K562 (cell line): ENCODE results near the gene FOSL1. TPM values are rescaled to one million over a fixed set of nuclear protein-coding genes. Genes with fewer than 3 reads are reported as not detected.
A peak's percentile ranks its signal among the peaks of the same experiment; 100 is the strongest.

Experiments used
- CBX5 ChIP-seq: IDR thresholded peaks from 2 replicates; pipeline ENCODE4 v1.6.1; 2014; ENCODE audit warnings: low read depth, borderline replicate concordance
- CC2D1A ChIP-seq: fragments of 450-650 bp; IDR thresholded peaks from 2 replicates; pipeline ENCODE4 v1.6.1; 2017; ENCODE audit warnings: mild to moderate bottlenecking
- CCNT2 ChIP-seq: IDR thresholded peaks from 2 replicates; pipeline ENCODE4 v1.6.1; 2011; ENCODE audit warnings: borderline replicate concordance, low read depth, mild to moderate bottlenecking, moderate library complexity, mixed read lengths, low read length; ENCODE audit not compliant: insufficient read length; ENCODE audit errors: extremely low read depth
- COPS2 ChIP-seq: fragments of 450-650 bp; conservative IDR thresholded peaks from 2 replicates; pipeline ENCODE4 v1.6.1; 2016; ENCODE audit warnings: mild to moderate bottlenecking, moderate library complexity
- EP400 ChIP-seq: fragments of 450-650 bp; IDR thresholded peaks from 2 replicates; pipeline ENCODE4 v1.6.1; 2017; ENCODE audit warnings: antibody characterized with exemption, mild to moderate bottlenecking, moderate library complexity
- ESRRA ChIP-seq: fragments of 450-650 bp; IDR thresholded peaks from 2 replicates; pipeline ENCODE4 v1.6.1; 2014; ENCODE audit warnings: low read depth, mild to moderate bottlenecking, moderate library complexity, borderline replicate concordance
- ETV5 ChIP-seq: sonication (generic); formaldehyde crosslinking; IDR thresholded peaks from 2 replicates; pipeline ENCODE4 v1.4.0; 2020; ENCODE audit warnings: low read depth, mild to moderate bottlenecking, missing genetic modification reagents
- GATAD2A ChIP-seq: fragments of 450-650 bp; IDR thresholded peaks from 2 replicates; pipeline ENCODE4 v1.6.1; 2017
- HCFC1 ChIP-seq: IDR thresholded peaks from 2 replicates; pipeline ENCODE4 v1.6.1; 2012; ENCODE audit warnings: low read depth, low read length, improper control_type of control experiment
- HEY1 ChIP-seq: fragments of 250-450 bp; sonication (Bioruptor Pico); IDR thresholded peaks from 2 replicates; pipeline ENCODE4 v1.5.0; 2020; ENCODE audit warnings: mild to moderate bottlenecking, moderate library complexity, borderline replicate concordance
- HLTF ChIP-seq: fragments of 450-650 bp; IDR thresholded peaks from 2 replicates; pipeline ENCODE4 v1.6.1; 2016
- HMG20B ChIP-seq: fragments of 250-450 bp; sonication (Bioruptor Pico); IDR thresholded peaks from 2 replicates; pipeline ENCODE4 v1.5.0; 2021; ENCODE audit warnings: mild to moderate bottlenecking
- HSF4 ChIP-seq: fragments of 250-450 bp; sonication (Bioruptor Pico); IDR thresholded peaks from 2 replicates; pipeline ENCODE4 v2.1.2; 2022; ENCODE audit warnings: mild to moderate bottlenecking, moderate library complexity, borderline replicate concordance
- LEF1 ChIP-seq: fragments of 450-650 bp; IDR thresholded peaks from 2 replicates; pipeline ENCODE4 v1.6.1; 2016; ENCODE audit warnings: mild to moderate bottlenecking
- NR2F6 ChIP-seq: fragments of 450-650 bp; formaldehyde crosslinking; IDR thresholded peaks from 2 replicates; pipeline ENCODE4 v1.4.0; 2020; ENCODE audit warnings: mild to moderate bottlenecking
- POLR2AphosphoS2 ChIP-seq: IDR thresholded peaks from 2 replicates; pipeline ENCODE4 v1.6.1; 2012; ENCODE audit warnings: low read length, improper control_type of control experiment
- PYGO2 ChIP-seq: fragments of 450-650 bp; IDR thresholded peaks from 2 replicates; pipeline ENCODE4 v1.6.1; 2016; ENCODE audit warnings: mild to moderate bottlenecking, missing genetic modification characterization, moderate library complexity, missing compliant biosample characterization
- RCOR1 ChIP-seq, 2 experiments: IDR thresholded peaks; 2 replicates each; pipeline ENCODE4 v1.6.1; 2012; ENCODE audit warnings: low read depth in 2 of 2, low read length in 2 of 2, borderline replicate concordance in 1 of 2, improper control_type of control experiment in 1 of 2
- TAL1 ChIP-seq: fragments of 450-650 bp; IDR thresholded peaks from 2 replicates; pipeline ENCODE4 v1.6.1; 2016; ENCODE audit warnings: mild to moderate bottlenecking
- TCF3 ChIP-seq: sonication (generic); formaldehyde crosslinking; IDR thresholded peaks from 2 replicates; pipeline ENCODE4 v1.4.0; 2020; ENCODE audit warnings: mild to moderate bottlenecking, missing genetic modification reagents
- TFAM ChIP-seq: fragments of 250-450 bp; sonication (Bioruptor Pico); conservative IDR thresholded peaks from 2 replicates; pipeline ENCODE4 v1.5.0; 2021; ENCODE audit warnings: mild to moderate bottlenecking, moderate library complexity
- TGIF2 ChIP-seq: sonication (generic); formaldehyde crosslinking; IDR thresholded peaks from 2 replicates; pipeline ENCODE4 v1.8.1; 2022; ENCODE audit warnings: mild to moderate bottlenecking, missing genetic modification reagents, moderate library complexity
- THRAP3 ChIP-seq: fragments of 450-650 bp; IDR thresholded peaks from 2 replicates; pipeline ENCODE4 v1.6.1; 2016; ENCODE audit warnings: mild to moderate bottlenecking, inconsistent platforms, borderline replicate concordance
- ZNF3 ChIP-seq: fragments of 250-450 bp; sonication (Bioruptor Pico); IDR thresholded peaks from 2 replicates; pipeline ENCODE4 v1.5.0; 2021; ENCODE audit warnings: mild to moderate bottlenecking, moderate library complexity
- ZNF316 ChIP-seq: fragments of 450-650 bp; IDR thresholded peaks from 2 replicates; pipeline ENCODE4 v1.6.1; 2016
- polyA plus RNA-seq, 8 experiments: library from polyadenylated mRNA; depleted of rRNA in 4 of 8; stranded (reverse) in 5 of 8; unstranded in 3 of 8; fragments of >200 nt; fragmentation: Nextera tagmentation in 2 of 8; fragmentation: Illumina TruSeq in 1 of 8; extraction: Ambion mirVana in 2 of 8; extraction: Trizol in 1 of 8; gene quantifications; 2 replicates each; pipeline versions ENCODE4 v1.2.1 to v1.2.3, GENCODE V29; 2011 to 2014; ENCODE audit warnings: inconsistent platforms in 1 of 8, missing spikeins in 1 of 8
- total RNA-seq, 7 experiments: library from RNA; depleted of rRNA in 6 of 7; stranded (reverse); fragments of >200 nt in 6 of 7; fragmentation: Illumina TruSeq in 2 of 7; extraction: Trizol in 2 of 7; gene quantifications; 2 replicates each; pipeline versions ENCODE4 v1.2.1 to v1.2.3, GENCODE V29; 2011 to 2021; ENCODE audit warnings: low replicate concordance in 1 of 7
- TF ChIP-seq, protein P1 (sequence below): sonication (generic); formaldehyde crosslinking; IDR thresholded peaks from 2 replicates; pipeline ENCODE4 v1.8.0; 2022; ENCODE audit warnings: missing genetic modification reagents, mild to moderate bottlenecking, moderate library complexity, borderline replicate concordance
- TF ChIP-seq, protein P2 (sequence below): fragments of 250-450 bp; sonication (Bioruptor Pico); IDR thresholded peaks from 2 replicates; pipeline ENCODE4 v1.4.0; 2020; ENCODE audit warnings: mild to moderate bottlenecking, moderate library complexity, borderline replicate concordance
- TF ChIP-seq, protein P3 (sequence below): sonication (generic); formaldehyde crosslinking; IDR thresholded peaks from 2 replicates; pipeline ENCODE4 v1.8.1; 2023; ENCODE audit warnings: mild to moderate bottlenecking, missing genetic modification reagents

Gene FOSL1
- total and polyA plus RNA-seq, 9 of the 15 experiments (the other 6 are each of a cell fraction or from before 2014, with no cell fraction given): 3.5 to 39.6 (median 10.0) TPM

DNA sequence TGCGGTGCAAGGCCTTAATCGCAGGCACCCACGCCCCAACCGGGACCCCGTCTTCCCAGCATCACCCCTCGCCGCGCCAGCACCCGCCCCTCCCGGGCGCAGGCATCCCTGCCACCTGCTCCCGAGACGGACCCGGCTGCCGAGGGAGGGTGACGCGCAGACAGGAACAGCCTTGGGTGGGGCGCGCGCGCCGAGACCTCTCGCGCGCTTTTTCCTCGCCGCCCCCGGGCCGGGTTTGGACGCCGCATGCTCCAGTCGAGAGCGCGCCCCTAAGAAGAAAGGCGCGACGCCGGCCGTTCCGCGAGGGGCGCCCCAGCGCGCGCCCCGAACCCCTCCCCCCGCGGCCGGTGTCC lies 42.7 kb downstream of the FOSL1 start (continued):
- TF ChIP-seq, protein P1, sequence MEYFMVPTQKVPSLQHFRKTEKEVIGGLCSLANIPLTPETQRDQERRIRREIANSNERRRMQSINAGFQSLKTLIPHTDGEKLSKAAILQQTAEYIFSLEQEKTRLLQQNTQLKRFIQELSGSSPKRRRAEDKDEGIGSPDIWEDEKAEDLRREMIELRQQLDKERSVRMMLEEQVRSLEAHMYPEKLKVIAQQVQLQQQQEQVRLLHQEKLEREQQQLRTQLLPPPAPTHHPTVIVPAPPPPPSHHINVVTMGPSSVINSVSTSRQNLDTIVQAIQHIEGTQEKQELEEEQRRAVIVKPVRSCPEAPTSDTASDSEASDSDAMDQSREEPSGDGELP (CRISPR knock-in tag): no peak
- no peak for TF ChIP-seq GATAD2A
- TF ChIP-seq ESRRA: no peak
- TF ChIP-seq HLTF: peak; percentile 30; the same call in 1 of the 2 replicates
- no peak for TF ChIP-seq HEY1
- TF ChIP-seq POLR2AphosphoS2: no peak
- TF ChIP-seq CCNT2: no peak
- no peak for TF ChIP-seq NR2F6 (CRISPR knock-in tag)
- TF ChIP-seq ZNF3 (CRISPR knock-in tag): no peak
- TF ChIP-seq, protein P2, sequence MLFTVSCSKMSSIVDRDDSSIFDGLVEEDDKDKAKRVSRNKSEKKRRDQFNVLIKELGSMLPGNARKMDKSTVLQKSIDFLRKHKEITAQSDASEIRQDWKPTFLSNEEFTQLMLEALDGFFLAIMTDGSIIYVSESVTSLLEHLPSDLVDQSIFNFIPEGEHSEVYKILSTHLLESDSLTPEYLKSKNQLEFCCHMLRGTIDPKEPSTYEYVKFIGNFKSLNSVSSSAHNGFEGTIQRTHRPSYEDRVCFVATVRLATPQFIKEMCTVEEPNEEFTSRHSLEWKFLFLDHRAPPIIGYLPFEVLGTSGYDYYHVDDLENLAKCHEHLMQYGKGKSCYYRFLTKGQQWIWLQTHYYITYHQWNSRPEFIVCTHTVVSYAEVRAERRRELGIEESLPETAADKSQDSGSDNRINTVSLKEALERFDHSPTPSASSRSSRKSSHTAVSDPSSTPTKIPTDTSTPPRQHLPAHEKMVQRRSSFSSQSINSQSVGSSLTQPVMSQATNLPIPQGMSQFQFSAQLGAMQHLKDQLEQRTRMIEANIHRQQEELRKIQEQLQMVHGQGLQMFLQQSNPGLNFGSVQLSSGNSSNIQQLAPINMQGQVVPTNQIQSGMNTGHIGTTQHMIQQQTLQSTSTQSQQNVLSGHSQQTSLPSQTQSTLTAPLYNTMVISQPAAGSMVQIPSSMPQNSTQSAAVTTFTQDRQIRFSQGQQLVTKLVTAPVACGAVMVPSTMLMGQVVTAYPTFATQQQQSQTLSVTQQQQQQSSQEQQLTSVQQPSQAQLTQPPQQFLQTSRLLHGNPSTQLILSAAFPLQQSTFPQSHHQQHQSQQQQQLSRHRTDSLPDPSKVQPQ (CRISPR knock-in tag): no peak
- no peak for TF ChIP-seq COPS2
- TF ChIP-seq HSF4: no peak
- TF ChIP-seq ZNF316: no peak
- no peak for TF ChIP-seq ETV5 (CRISPR knock-in tag)
- no peak for TF ChIP-seq HCFC1
- TF ChIP-seq CBX5: no peak
- TF ChIP-seq TCF3 (CRISPR knock-in tag): no peak; the same call in 1 of the 2 replicates
- no peak for TF ChIP-seq THRAP3
- TF ChIP-seq LEF1: no peak
- no peak for TF ChIP-seq TFAM (CRISPR knock-in tag)
- peak; percentile 70 for TF ChIP-seq EP400
- no peak for TF ChIP-seq CC2D1A
- TF ChIP-seq, protein P3, sequence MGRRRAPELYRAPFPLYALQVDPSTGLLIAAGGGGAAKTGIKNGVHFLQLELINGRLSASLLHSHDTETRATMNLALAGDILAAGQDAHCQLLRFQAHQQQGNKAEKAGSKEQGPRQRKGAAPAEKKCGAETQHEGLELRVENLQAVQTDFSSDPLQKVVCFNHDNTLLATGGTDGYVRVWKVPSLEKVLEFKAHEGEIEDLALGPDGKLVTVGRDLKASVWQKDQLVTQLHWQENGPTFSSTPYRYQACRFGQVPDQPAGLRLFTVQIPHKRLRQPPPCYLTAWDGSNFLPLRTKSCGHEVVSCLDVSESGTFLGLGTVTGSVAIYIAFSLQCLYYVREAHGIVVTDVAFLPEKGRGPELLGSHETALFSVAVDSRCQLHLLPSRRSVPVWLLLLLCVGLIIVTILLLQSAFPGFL: no peak
- TF ChIP-seq RCOR1 (IDR thresholded peaks at IDR 0.05; ENCODE audit: borderline replicate concordance in 1 of 2, low read depth in 2 of 2, low read length in 2 of 2): no peak
- TF ChIP-seq HMG20B (CRISPR knock-in tag): no peak
- no peak for TF ChIP-seq PYGO2 (tag)
- TF ChIP-seq TGIF2 (CRISPR knock-in tag): no peak
- TF ChIP-seq TAL1: no peak
